NCI-H460 (cell line): ENCODE results near the gene FGGY. TPM values are rescaled to one million over a fixed set of nuclear protein-coding genes. Genes with fewer than 3 reads are reported as not detected.

Experiments
- DNase-seq: peaks from one replicate; pipeline ENCODE4 v3.0.0-alpha.2; 2016; ENCODE audit warnings: low read depth; ENCODE audit errors: extremely low read depth
- total RNA-seq: library from RNA; depleted of rRNA; stranded (reverse); fragments of >200 nt; shearing (Covaris generic); gene quantifications from 2 replicates; pipeline ENCODE4 v1.2.3, GENCODE V29; 2014

Gene FGGY
- total RNA-seq, 1 experiment from 2014 or later = 6.3 TPM

- no peak for DNase-seq
These were observed 357.1 kb downstream of the FGGY start for GRCh38 chr1:59653968-59654367.

- no peak for DNase-seq
These were observed 361.1 kb downstream of the FGGY start for GRCh38 chr1:59657873-59658465.

GRCh38 chr1:59664166-59664565, 367.3 kb downstream of the FGGY start:
- DNase-seq = no peak

GRCh38 chr1:59666106-59666505, 369.2 kb downstream of the FGGY start:
- DNase-seq = no peak

GRCh38 chr1:59667020-59667419, 370.1 kb downstream of the FGGY start:
- DNase-seq = no peak

GRCh38 chr1:59669752-59670312, 372.9 kb downstream of the FGGY start:
- DNase-seq = no peak

- no peak for DNase-seq
These were observed 373.8 kb downstream of the FGGY start for GRCh38 chr1:59670662-59671061.

- DNase-seq = no peak
These were observed 374.4 kb downstream of the FGGY start for GRCh38 chr1:59671066-59671952.

GRCh38 chr1:59671953-59672305, 375.0 kb downstream of the FGGY start:
- no peak for DNase-seq

GRCh38 chr1:59672851-59673572, 376.1 kb downstream of the FGGY start:
- no peak for DNase-seq

- DNase-seq = no peak
These were observed 376.9 kb downstream of the FGGY start for GRCh38 chr1:59673573-59674450.

- DNase-seq = no peak
These were observed 377.7 kb downstream of the FGGY start for GRCh38 chr1:59674595-59674994.

GRCh38 chr1:59675936-59676335, 379.0 kb downstream of the FGGY start:
- no peak for DNase-seq

GRCh38 chr1:59678040-59678439, 381.1 kb downstream of the FGGY start:
- no peak for DNase-seq

- DNase-seq = no peak
These were observed 381.8 kb downstream of the FGGY start for GRCh38 chr1:59678493-59679228.

GRCh38 chr1:59680044-59680443, 383.1 kb downstream of the FGGY start:
- no peak for DNase-seq

GRCh38 chr1:59682396-59683080, 385.6 kb downstream of the FGGY start:
- DNase-seq = no peak

GRCh38 chr1:59683197-59683596, 386.3 kb downstream of the FGGY start:
- DNase-seq = no peak

- no peak for DNase-seq
These were observed 387.8 kb downstream of the FGGY start for GRCh38 chr1:59684698-59685097.
